ENCODE measurements around the gene FOXO3.

- no peak for TF ChIP-seq GABPA (IDR thresholded peaks at IDR 0.05; ENCODE audit: borderline replicate concordance, insufficient read depth, low read length)
- no peak for TF ChIP-seq POLR2A (IDR thresholded peaks at IDR 0.05; ENCODE audit: control extremely low read depth in 1 of 2, low read depth in 2 of 2, low read length in 2 of 2)
- TF ChIP-seq EP300 (IDR thresholded peaks at IDR 0.05; ENCODE audit: borderline replicate concordance in 1 of 2, low read depth in 2 of 2, low read length in 2 of 2): no peak
- no peak for TF ChIP-seq EZH2 (IDR thresholded peaks at IDR 0.05; ENCODE audit: low read depth, low read length, severe bottlenecking)
- no peak for TF ChIP-seq TCF12 (IDR thresholded peaks at IDR 0.05; ENCODE audit: low read depth, low read length)
- TF ChIP-seq CBX8 (IDR thresholded peaks at IDR 0.05; ENCODE audit: borderline replicate concordance, low read depth, low read length): no peak
- TF ChIP-seq CTCF (IDR thresholded peaks at IDR 0.05; ENCODE audit: control extremely low read depth in 1 of 3, insufficient read depth in 1 of 3, low read depth in 1 of 3, low read length in 3 of 3): no peak
- no peak for TF ChIP-seq USF2 (IDR thresholded peaks at IDR 0.05; ENCODE audit: low read length)
- no peak for TF ChIP-seq CEBPB (IDR thresholded peaks at IDR 0.05; ENCODE audit: low read depth, low read length)
- no peak for TF ChIP-seq HDAC6 (IDR thresholded peaks at IDR 0.05; ENCODE audit: low read depth, low read length)
Observed at GRCh38 chr6:108661430-108661829, 100.7 kb downstream of the FOXO3 start.
